GM21529 (cell line): ENCODE results near the gene TMCO4.
A peak's percentile ranks its signal among the peaks of the same experiment; 100 is the strongest.

Source experiments
- ATAC-seq: cut with Tn5 transposase; IDR thresholded peaks from one replicate; pipeline ENCODE4 v1.9.1; 2021; ENCODE audit not compliant: unreplicated experiment

Gene TMCO4

GRCh38 chr1:19723874-19724273, 75.8 kb downstream of the TMCO4 start:
- no peak for ATAC-seq

GRCh38 chr1:19720973-19721372, 78.7 kb downstream of the TMCO4 start:
- no peak for ATAC-seq

GRCh38 chr1:19720174-19720573, 79.5 kb downstream of the TMCO4 start:
- ATAC-seq: no peak

- ATAC-seq: no peak
These were observed 82.2 kb downstream of the TMCO4 start for GRCh38 chr1:19717467-19717866.

GRCh38 chr1:19715334-19716203, 84.1 kb downstream of the TMCO4 start:
- ATAC-seq: peak; percentile 64

- ATAC-seq: no peak
These were observed 86.8 kb downstream of the TMCO4 start for GRCh38 chr1:19712928-19713327.

- ATAC-seq: peak; percentile 52
These were observed 88.7 kb downstream of the TMCO4 start for GRCh38 chr1:19710825-19711611.

GRCh38 chr1:19709260-19709793, 90.4 kb downstream of the TMCO4 start:
- ATAC-seq: no peak

GRCh38 chr1:19708567-19709110, 91.1 kb downstream of the TMCO4 start:
- ATAC-seq: no peak

- ATAC-seq: no peak
These were observed 93.6 kb downstream of the TMCO4 start for GRCh38 chr1:19706136-19706535.

GRCh38 chr1:19705464-19705863, 94.3 kb downstream of the TMCO4 start:
- ATAC-seq: no peak

GRCh38 chr1:19704247-19705113, 95.2 kb downstream of the TMCO4 start:
- no peak for ATAC-seq

- ATAC-seq: no peak
These were observed 96.4 kb downstream of the TMCO4 start for GRCh38 chr1:19703280-19703679.

GRCh38 chr1:19700079-19700777, 99.5 kb downstream of the TMCO4 start:
- ATAC-seq: no peak

- ATAC-seq: no peak
These were observed 101.5 kb downstream of the TMCO4 start for GRCh38 chr1:19698181-19698580.

GRCh38 chr1:19696820-19697219, 102.9 kb downstream of the TMCO4 start:
- ATAC-seq: no peak

GRCh38 chr1:19695772-19696171, 103.9 kb downstream of the TMCO4 start:
- ATAC-seq: no peak

GRCh38 chr1:19694298-19694697, 105.4 kb downstream of the TMCO4 start:
- ATAC-seq: no peak

GRCh38 chr1:19690342-19690741, 109.4 kb downstream of the TMCO4 start:
- no peak for ATAC-seq

- ATAC-seq: no peak
These were observed 109.9 kb downstream of the TMCO4 start for GRCh38 chr1:19689856-19690255.
